ENCODE measurements around the gene SAT1. TPM values are rescaled to one million over a fixed set of nuclear protein-coding genes. Genes with fewer than 3 reads are reported as not detected.

Gene SAT1
- total and polyA plus RNA-seq, 10 of the 15 experiments (the other 5 are each of a cell fraction or from before 2014, with no cell fraction given) = 42.2 to 234 (median 60.4) TPM

DNA sequence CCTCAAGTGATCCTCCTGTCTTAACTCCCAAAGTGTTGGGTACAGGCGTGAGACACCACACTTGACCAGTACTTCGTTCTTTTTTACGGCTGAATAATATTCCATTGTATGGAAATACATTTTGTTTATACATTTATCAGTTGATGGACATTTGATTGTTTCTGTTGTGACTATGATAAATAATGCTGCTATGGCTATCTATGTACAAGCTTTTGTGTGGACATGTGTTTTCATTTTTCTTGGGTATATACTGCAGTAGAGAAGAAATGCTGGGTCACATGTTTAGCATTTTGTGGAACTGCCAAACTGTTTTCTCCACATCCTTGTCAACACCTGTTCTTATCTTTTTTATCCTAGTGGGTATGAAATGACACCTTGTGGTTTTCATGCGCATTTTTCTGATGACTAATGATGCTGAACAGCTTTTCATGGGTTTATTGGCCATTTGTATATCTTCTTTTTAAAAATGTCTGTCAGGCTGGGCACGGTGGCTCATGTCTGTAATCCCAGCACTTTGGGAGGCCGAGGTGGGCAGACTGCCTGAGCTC, 37.3 kb downstream of the SAT1 start:
- POLR2A ChIA-PET = interaction anchor here (1.0 kb wide), 1 partner anchor 153 kb away, joined by 3 read pairs; the partner anchor contains the start of gene PRDX4

More for the DNA sequence above, 37.3 kb downstream of the SAT1 start:
- ChIA-PET SMC1A (ENCODE audit: uncharacterized antibody, unreplicated experiment) (interaction anchor here (1.8 kb wide), 1 partner anchor 77 kb away, joined by 5 read pairs; no protein-coding TSS in a partner anchor), RAD21 (ENCODE audit: unreplicated experiment) (interaction anchor here (1.7 kb wide), 1 partner anchor 82 kb away, joined by 4 read pairs; no protein-coding TSS in a partner anchor), CTCF (no interaction called here)
- H3K9ac ChIP-seq (ENCODE audit: control insufficient read depth, insufficient read depth, low read length) = no peak overlapping the region
- TF ChIP-seq E2F8 (IDR thresholded peaks at IDR 0.05; ENCODE audit: low read depth, partially characterized antibody) = no peak
- TF ChIP-seq ZNF207 (IDR thresholded peaks at IDR 0.05; ENCODE audit: borderline replicate concordance) = no peak
- no peak for TF ChIP-seq CHD2 (IDR thresholded peaks at IDR 0.05; ENCODE audit: borderline replicate concordance, low read depth, low read length)
- no peak for TF ChIP-seq PAX8 (IDR thresholded peaks at IDR 0.05)
- TF ChIP-seq RFX5 (IDR thresholded peaks at IDR 0.05; ENCODE audit: low read depth, low read length) = no peak
- no peak for TF ChIP-seq YBX1 (IDR thresholded peaks at IDR 0.05)
- TF ChIP-seq NFXL1 (IDR thresholded peaks at IDR 0.05; ENCODE audit: borderline replicate concordance) = no peak
- no peak for TF ChIP-seq JUND (IDR thresholded peaks at IDR 0.05; ENCODE audit: low read depth, low read length)
- TF ChIP-seq STAT1 (conservative IDR thresholded peaks at IDR 0.05) = no peak
- no peak for TF ChIP-seq POU2F2 (IDR thresholded peaks at IDR 0.05; ENCODE audit: borderline replicate concordance, low read depth, low read length)
- no peak for TF ChIP-seq SRF (IDR thresholded peaks at IDR 0.05; ENCODE audit: low read depth in 2 of 2, low read length in 2 of 2)
- no peak for TF ChIP-seq BMI1 (IDR thresholded peaks at IDR 0.05; ENCODE audit: borderline replicate concordance)
- TF ChIP-seq ZNF384 (IDR thresholded peaks at IDR 0.05; ENCODE audit: borderline replicate concordance, low read depth, low read length) = no peak
- H3K27ac ChIP-seq (ENCODE audit: control insufficient read depth, insufficient read depth) = no peak overlapping the region
- no peak overlapping the region for H3K4me2 ChIP-seq (ENCODE audit: control insufficient read depth, insufficient read depth)
- WGBS (ENCODE audit: insufficient coverage, insufficient replicate concordance, low lambda C conversion rate, missing lambda C conversion rate) = 40% methylated on average over 6 of the region's 6 CpGs
- BruUV-seq (replicated peaks) = no TSS peak
- ATAC-seq (no peak; the same call in 1 of the 3 replicates), DNase-seq (ENCODE audit: low read depth, low spot score) (no peak), FAIRE-seq (no peak)
- no peaks in the 10 kb centered on the region for H3K9me3 ChIP-seq (replicated peaks; ENCODE audit: control insufficient read depth, insufficient read depth, low read length)
- in situ Hi-C loops (cut with MboI) (no loop called here), intact Hi-C loops (cut with micrococcal nuclease; ENCODE audit: unreplicated experiment) (no loop called here)
- no peak overlapping the region for H2AFZ ChIP-seq (ENCODE audit: control insufficient read depth, low read depth, low read length)
- no peaks in the 10 kb centered on the region for H3K79me2 ChIP-seq (ENCODE audit: control insufficient read depth, insufficient read depth, low read length)
- no peak overlapping the region for H3K4me3 ChIP-seq
- peaks cover 5% of the 10 kb centered on the region; the same call in 1 of the 2 replicates for H3K4me1 ChIP-seq (ENCODE audit: control insufficient read depth, insufficient read depth, low read length)
- no peaks in the 10 kb centered on the region for H3K27me3 ChIP-seq (replicated peaks in 1 of 2; ENCODE audit: control insufficient read depth in 2 of 2, insufficient read depth in 2 of 2, low read length in 1 of 2)
- H3K36me3 ChIP-seq (ENCODE audit: control insufficient read depth in 2 of 2, insufficient read depth in 2 of 2, low read length in 1 of 2) = no peaks in the 10 kb centered on the region
- no peaks in the 10 kb centered on the region for H4K20me1 ChIP-seq (ENCODE audit: control insufficient read depth, insufficient read depth)
